ENCODE data around the gene FCHSD1.

Gene FCHSD1

GRCh38 chr5:141650851-141651727, at the start of gene FCHSD1:
Gene FCHSD1, minus strand, starts transcription at chr5:141651418. Its CDS starts 50 bp downstream, at chr5:141651368.
- peak; percentile 73 to 90 for DNase-seq

GRCh38 chr5:141697586-141697985, 46.4 kb upstream of the FCHSD1 start:
- no peak for DNase-seq

GRCh38 chr5:141696431-141696830, 45.2 kb upstream of the FCHSD1 start:
- DNase-seq: no peak

- DNase-seq: no peak
Observed at GRCh38 chr5:141695627-141696215, 44.5 kb upstream of the FCHSD1 start.

- no peak for DNase-seq
Observed at GRCh38 chr5:141694479-141694878, 43.3 kb upstream of the FCHSD1 start.

- peak; percentile 63 to 79 for DNase-seq
Observed at GRCh38 chr5:141692919-141693725, 41.9 kb upstream of the FCHSD1 start.

GRCh38 chr5:141692533-141692888, 41.3 kb upstream of the FCHSD1 start:
- no peak for DNase-seq

- DNase-seq: peak; percentile 85 to 97
Observed at GRCh38 chr5:141691867-141692532, 40.8 kb upstream of the FCHSD1 start.

GRCh38 chr5:141691286-141691866, 40.2 kb upstream of the FCHSD1 start:
- peak in 1 of 2 donors; percentile 53 for DNase-seq

GRCh38 chr5:141686648-141687416, 35.6 kb upstream of the FCHSD1 start:
- DNase-seq: no peak

GRCh38 chr5:141685591-141685990, 34.4 kb upstream of the FCHSD1 start:
- no peak for DNase-seq

- DNase-seq: no peak
Observed at GRCh38 chr5:141683596-141684141, 32.5 kb upstream of the FCHSD1 start.

GRCh38 chr5:141681695-141682641, 30.8 kb upstream of the FCHSD1 start, which contains the start of gene ARAP3:
Gene ARAP3, minus strand, starts transcription at chr5:141682230. Its CDS starts 1,744 bp downstream, at chr5:141680486.
- peak; percentile 57 to 63 for DNase-seq

GRCh38 chr5:141681295-141681694, 30.1 kb upstream of the FCHSD1 start:
- DNase-seq: no peak

GRCh38 chr5:141680751-141681201, 29.6 kb upstream of the FCHSD1 start:
- DNase-seq: no peak

GRCh38 chr5:141680178-141680577, 29.0 kb upstream of the FCHSD1 start:
- DNase-seq: no peak

- DNase-seq: no peak
Observed at GRCh38 chr5:141677415-141677814, 26.2 kb upstream of the FCHSD1 start.

GRCh38 chr5:141675672-141676071, 24.5 kb upstream of the FCHSD1 start:
- DNase-seq: no peak

GRCh38 chr5:141674747-141675146, 23.5 kb upstream of the FCHSD1 start:
- no peak for DNase-seq

All from inflammatory macrophage treated with lipopolysaccharide for 1 hour (primary cell).